ENCODE results near the gene TCF12. TPM values are rescaled to one million over a fixed set of nuclear protein-coding genes. Genes with fewer than 3 reads are reported as not detected.

TCF12 gene
- total RNA-seq, 1 donor from 2014 or later: 112 TPM

DNA sequence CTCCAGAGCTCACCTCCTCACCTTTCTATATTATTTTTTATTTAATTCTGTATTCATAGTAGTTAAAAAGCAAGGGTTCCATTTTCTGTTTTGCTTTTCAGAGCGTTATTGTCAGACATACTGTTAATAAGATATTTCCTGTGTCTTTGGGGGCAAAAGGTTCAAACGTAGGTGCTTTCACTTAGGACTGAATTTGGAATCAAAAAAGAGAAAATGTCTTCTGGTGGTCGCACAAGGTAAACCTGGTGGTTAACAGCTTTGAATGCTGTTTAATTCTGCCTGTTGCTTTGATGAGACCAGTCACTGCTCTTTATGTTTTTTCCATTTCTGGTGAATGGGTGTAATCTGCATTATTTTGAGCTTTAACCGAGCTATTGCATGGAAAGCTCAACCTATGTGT lies 212.5 kb downstream of the TCF12 start:
- no peak overlapping the region for H3K27ac ChIP-seq (ENCODE audit: low read depth, low read length)
- H3K27me3 Mint-ChIP-seq (ENCODE audit: low read depth, unreplicated experiment): no peaks in the 10 kb centered on the region
- H2AFZ ChIP-seq (ENCODE audit: low read depth, low read length): no peak overlapping the region
- no peak overlapping the region for H3K4me2 ChIP-seq (ENCODE audit: low read length)
- peaks cover 27% of the 10 kb centered on the region for H3K79me2 ChIP-seq (ENCODE audit: insufficient read depth, low read length)
- no peak overlapping the region for H3K4me3 Mint-ChIP-seq (ENCODE audit: unreplicated experiment)
- no peak for DNase-seq (ENCODE audit: low read depth)
- peaks cover 18% of the 10 kb centered on the region for H3K4me1 Mint-ChIP-seq (ENCODE audit: low read depth, unreplicated experiment)
- no peak overlapping the region for H3K9ac ChIP-seq (ENCODE audit: low read length)
- H3K36me3 ChIP-seq (ENCODE audit: insufficient read depth, low read length): peaks cover 2% of the 10 kb centered on the region
- no peaks in the 10 kb centered on the region for H3K9me3 ChIP-seq (ENCODE audit: insufficient read depth, low read depth, low read length)
- H3K27ac Mint-ChIP-seq (ENCODE audit: unreplicated experiment): no peak overlapping the region
- no peak for FAIRE-seq
- H3K9me3 Mint-ChIP-seq (ENCODE audit: unreplicated experiment): no peaks in the 10 kb centered on the region
- TF ChIP-seq EZH2 (IDR thresholded peaks at IDR 0.05; ENCODE audit: insufficient read depth, low read length): no peak
- TF ChIP-seq, protein P1, sequence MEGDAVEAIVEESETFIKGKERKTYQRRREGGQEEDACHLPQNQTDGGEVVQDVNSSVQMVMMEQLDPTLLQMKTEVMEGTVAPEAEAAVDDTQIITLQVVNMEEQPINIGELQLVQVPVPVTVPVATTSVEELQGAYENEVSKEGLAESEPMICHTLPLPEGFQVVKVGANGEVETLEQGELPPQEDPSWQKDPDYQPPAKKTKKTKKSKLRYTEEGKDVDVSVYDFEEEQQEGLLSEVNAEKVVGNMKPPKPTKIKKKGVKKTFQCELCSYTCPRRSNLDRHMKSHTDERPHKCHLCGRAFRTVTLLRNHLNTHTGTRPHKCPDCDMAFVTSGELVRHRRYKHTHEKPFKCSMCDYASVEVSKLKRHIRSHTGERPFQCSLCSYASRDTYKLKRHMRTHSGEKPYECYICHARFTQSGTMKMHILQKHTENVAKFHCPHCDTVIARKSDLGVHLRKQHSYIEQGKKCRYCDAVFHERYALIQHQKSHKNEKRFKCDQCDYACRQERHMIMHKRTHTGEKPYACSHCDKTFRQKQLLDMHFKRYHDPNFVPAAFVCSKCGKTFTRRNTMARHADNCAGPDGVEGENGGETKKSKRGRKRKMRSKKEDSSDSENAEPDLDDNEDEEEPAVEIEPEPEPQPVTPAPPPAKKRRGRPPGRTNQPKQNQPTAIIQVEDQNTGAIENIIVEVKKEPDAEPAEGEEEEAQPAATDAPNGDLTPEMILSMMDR (IDR thresholded peaks at IDR 0.05; ENCODE audit: insufficient read depth, low read depth, low read length): no peak
- no peaks in the 10 kb centered on the region for H3K36me3 Mint-ChIP-seq (ENCODE audit: low read depth, unreplicated experiment)
- H4K20me1 ChIP-seq (ENCODE audit: insufficient read depth, low read length): peaks cover 13% of the 10 kb centered on the region
- H3K4me1 ChIP-seq (ENCODE audit: insufficient read depth, low read length): peaks cover 7% of the 10 kb centered on the region
- H3K4me3 ChIP-seq (ENCODE audit: insufficient read depth, low read depth, low read length): no peak overlapping the region
- no peaks in the 10 kb centered on the region for H3K27me3 ChIP-seq (ENCODE audit: insufficient read depth, low read length)

DNA sequence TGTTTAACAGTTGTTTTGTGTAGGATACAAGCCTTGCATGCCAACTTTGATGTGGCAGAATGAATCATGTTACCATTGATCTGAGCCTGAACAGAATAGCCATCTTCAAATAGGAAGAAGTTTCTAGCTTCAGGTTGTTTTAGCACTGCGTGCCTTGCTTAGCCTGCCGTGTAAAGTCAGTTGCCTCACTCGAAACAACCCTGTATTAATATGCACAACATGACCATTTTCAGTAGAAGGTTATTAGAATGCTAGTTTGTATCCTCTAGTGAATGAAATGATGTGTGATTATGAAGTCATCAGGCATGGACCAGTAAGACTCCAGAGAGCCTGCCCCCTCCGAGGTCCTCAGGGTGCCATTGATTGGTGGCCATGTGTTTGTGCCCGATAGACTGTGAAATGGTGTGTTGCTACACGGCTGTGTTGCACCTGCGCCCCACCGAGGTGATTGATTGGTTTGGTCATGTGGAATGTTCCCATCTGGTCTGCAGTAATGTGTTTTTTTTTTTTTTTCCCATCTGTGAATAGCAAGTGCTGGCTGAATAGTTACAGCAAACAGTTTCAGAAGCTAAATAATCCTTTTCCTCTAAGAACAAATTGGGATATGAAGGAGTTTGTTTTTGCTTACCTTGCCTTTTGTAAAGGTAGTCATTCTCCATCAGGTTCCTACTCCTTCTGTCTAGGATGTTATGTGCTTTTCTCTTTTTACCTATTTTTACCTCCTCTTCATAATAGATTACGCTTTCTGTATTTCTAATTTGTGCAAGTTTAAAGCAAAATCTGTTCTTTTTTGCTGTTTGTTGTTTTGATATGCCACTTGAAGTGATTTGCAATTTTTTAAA lies 214.9 kb downstream of the TCF12 start:
- Mint-ChIP-seq H3K4me3 (ENCODE audit: unreplicated experiment) (no peak overlapping the region), H3K4me1 (ENCODE audit: low read depth, unreplicated experiment) (peaks cover 22% of the 10 kb centered on the region), H3K9me3 (ENCODE audit: unreplicated experiment) (no peaks in the 10 kb centered on the region), H3K27me3 (ENCODE audit: low read depth, unreplicated experiment) (no peaks in the 10 kb centered on the region), H3K27ac (ENCODE audit: unreplicated experiment) (no peak overlapping the region), H3K36me3 (ENCODE audit: low read depth, unreplicated experiment) (no peaks in the 10 kb centered on the region)
- H3K4me1 ChIP-seq (ENCODE audit: insufficient read depth, low read length): peaks cover 7% of the 10 kb centered on the region
- no peak overlapping the region for H2AFZ ChIP-seq (ENCODE audit: low read depth, low read length)
- H3K27me3 ChIP-seq (ENCODE audit: insufficient read depth, low read length): no peaks in the 10 kb centered on the region
- DNase-seq (ENCODE audit: low read depth) (peak; percentile 78), FAIRE-seq (no peak)
- H3K36me3 ChIP-seq (ENCODE audit: insufficient read depth, low read length): peaks cover 2% of the 10 kb centered on the region
- peak overlapping the region; percentile 11 for H3K4me2 ChIP-seq (ENCODE audit: low read length)
- no peak overlapping the region for H3K9ac ChIP-seq (ENCODE audit: low read length)
- H4K20me1 ChIP-seq (ENCODE audit: insufficient read depth, low read length): peaks cover 14% of the 10 kb centered on the region
- no peaks in the 10 kb centered on the region for H3K9me3 ChIP-seq (ENCODE audit: insufficient read depth, low read depth, low read length)
- H3K79me2 ChIP-seq (ENCODE audit: insufficient read depth, low read length): peaks cover 32% of the 10 kb centered on the region
- TF ChIP-seq EZH2 (IDR thresholded peaks at IDR 0.05; ENCODE audit: insufficient read depth, low read length): no peak
- TF ChIP-seq, protein P1 (IDR thresholded peaks at IDR 0.05; ENCODE audit: insufficient read depth, low read depth, low read length): no peak
- H3K27ac ChIP-seq (ENCODE audit: low read depth, low read length): no peak overlapping the region
- H3K4me3 ChIP-seq (ENCODE audit: insufficient read depth, low read depth, low read length): no peak overlapping the region

DNA sequence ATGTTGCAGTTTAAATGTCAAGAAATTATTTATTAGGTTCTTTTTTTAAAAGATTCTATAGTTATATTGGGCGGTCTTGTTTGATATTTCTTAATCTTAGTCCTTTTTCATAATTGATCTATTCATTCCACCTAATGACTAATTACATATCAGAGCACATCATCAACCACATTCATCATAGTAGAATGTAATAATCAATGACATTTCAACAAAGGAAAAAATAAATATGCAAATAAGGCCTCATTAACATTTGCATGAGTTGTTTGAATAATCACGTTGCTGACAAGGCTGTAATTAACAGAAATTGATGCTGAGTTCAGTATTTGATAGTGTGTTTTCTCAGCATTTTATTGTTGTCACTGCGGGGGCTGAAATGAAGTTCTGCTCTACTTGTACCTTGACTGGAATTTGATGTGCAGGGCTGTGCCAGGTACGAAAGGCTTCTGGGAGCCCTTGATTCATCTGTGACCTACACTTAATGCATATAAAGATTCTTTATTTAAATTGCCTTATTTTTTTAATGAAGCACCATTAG lies 215.7 kb downstream of the TCF12 start:
- H3K9ac ChIP-seq (ENCODE audit: low read length): no peak overlapping the region
- no peaks in the 10 kb centered on the region for H3K9me3 ChIP-seq (ENCODE audit: insufficient read depth, low read depth, low read length)
- peaks cover 18% of the 10 kb centered on the region for H4K20me1 ChIP-seq (ENCODE audit: insufficient read depth, low read length)
- H3K4me1 ChIP-seq (ENCODE audit: insufficient read depth, low read length): peaks cover 7% of the 10 kb centered on the region
- no peak overlapping the region for H3K4me3 ChIP-seq (ENCODE audit: insufficient read depth, low read depth, low read length)
- Mint-ChIP-seq H3K27ac (ENCODE audit: unreplicated experiment) (no peak overlapping the region), H3K9me3 (ENCODE audit: unreplicated experiment) (no peaks in the 10 kb centered on the region), H3K27me3 (ENCODE audit: low read depth, unreplicated experiment) (no peaks in the 10 kb centered on the region), H3K4me3 (ENCODE audit: unreplicated experiment) (no peak overlapping the region), H3K4me1 (ENCODE audit: low read depth, unreplicated experiment) (peaks cover 22% of the 10 kb centered on the region), H3K36me3 (ENCODE audit: low read depth, unreplicated experiment) (no peaks in the 10 kb centered on the region)
- no peak overlapping the region for H3K4me2 ChIP-seq (ENCODE audit: low read length)
- no peaks in the 10 kb centered on the region for H3K27me3 ChIP-seq (ENCODE audit: insufficient read depth, low read length)
- H3K79me2 ChIP-seq (ENCODE audit: insufficient read depth, low read length): peaks cover 35% of the 10 kb centered on the region
- H3K36me3 ChIP-seq (ENCODE audit: insufficient read depth, low read length): peaks cover 2% of the 10 kb centered on the region
- no peak for TF ChIP-seq EZH2 (IDR thresholded peaks at IDR 0.05; ENCODE audit: insufficient read depth, low read length)
- TF ChIP-seq, protein P1 (IDR thresholded peaks at IDR 0.05; ENCODE audit: insufficient read depth, low read depth, low read length): no peak
- FAIRE-seq (no peak), DNase-seq (ENCODE audit: low read depth) (no peak)
- H2AFZ ChIP-seq (ENCODE audit: low read depth, low read length): no peak overlapping the region
- H3K27ac ChIP-seq (ENCODE audit: low read depth, low read length): no peak overlapping the region
